A172 (cell line): ENCODE results near the gene TMEM121. TPM values are rescaled to one million over a fixed set of nuclear protein-coding genes. Genes with fewer than 3 reads are reported as not detected.

Experiments used
- DNase-seq: peaks from one replicate; pipeline ENCODE4 v3.0.0-alpha.2; 2015; ENCODE audit warnings: low spot score
- total RNA-seq: library from RNA; depleted of rRNA; stranded (reverse); fragments of >200 nt; shearing (Covaris generic); gene quantifications from 2 replicates; pipeline ENCODE4 v1.2.3, GENCODE V29; 2014

Gene TMEM121
- total RNA-seq, 1 experiment from 2014 or later = 9.2 TPM

DNA sequence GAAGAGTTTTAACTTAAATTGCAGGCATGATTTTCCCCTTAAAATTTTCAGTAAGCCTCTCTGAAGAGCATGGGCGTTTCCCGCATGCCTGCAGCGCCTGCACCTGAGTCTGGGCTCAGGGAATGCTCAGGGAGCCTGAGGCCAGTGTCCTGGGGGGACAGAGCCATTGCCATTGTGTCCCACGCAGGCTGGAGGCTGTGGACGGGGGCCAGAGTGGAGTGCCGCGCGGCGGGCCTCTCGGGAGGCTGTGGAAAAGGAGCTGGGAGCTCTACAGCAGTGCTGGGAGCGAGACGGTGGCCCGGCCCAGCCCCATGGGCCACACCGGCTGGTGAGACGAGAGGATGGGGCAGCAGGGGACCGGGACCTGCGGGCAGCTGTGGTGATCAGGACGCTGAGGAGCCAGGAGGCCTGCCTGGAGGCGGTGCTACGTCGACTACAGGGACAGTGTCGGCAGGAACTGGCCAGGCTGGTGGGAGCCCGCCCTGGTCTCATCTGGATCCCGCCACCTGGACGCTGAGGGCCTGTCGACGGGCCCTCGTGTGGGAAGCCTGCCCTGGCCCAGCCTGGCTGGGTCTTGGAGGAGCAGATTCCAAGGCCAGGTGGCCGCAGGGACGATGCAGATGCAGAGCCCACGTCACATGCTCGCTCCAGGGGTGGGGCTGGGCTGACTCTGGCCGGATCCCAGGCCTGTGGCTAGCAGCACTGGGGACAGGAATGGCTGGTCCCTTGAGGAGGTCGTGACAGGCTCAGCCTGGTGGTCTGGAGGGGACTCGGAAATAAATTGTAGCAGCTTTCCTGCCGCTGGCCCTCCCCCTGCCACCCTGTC, 27.7 kb upstream of the TMEM121 start:
- no peak for DNase-seq

- DNase-seq = no peak
Measured at GRCh38 chr14:105499256-105500035, 26.9 kb upstream of the TMEM121 start.

GRCh38 chr14:105500036-105500725, 26.2 kb upstream of the TMEM121 start:
- no peak for DNase-seq

DNA sequence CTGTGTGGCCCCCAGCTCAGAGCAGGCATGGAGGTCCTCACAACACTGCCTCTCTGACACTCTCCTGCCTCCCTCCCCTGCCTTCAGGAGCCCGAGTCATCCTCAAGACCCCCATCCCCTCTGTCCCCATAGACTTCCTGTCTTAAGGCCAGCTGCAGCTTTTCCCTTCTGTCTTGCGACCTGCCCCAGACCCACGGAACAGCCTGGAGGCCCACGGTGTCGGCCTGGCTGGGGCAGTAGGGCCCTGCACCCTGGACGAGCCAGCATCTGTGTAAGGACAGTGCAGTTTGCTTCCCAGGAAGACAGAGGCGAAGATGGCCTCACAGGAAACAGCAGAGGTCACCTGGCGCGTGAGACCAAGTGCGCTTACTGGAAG, 25.7 kb upstream of the TMEM121 start:
- DNase-seq = no peak

DNA sequence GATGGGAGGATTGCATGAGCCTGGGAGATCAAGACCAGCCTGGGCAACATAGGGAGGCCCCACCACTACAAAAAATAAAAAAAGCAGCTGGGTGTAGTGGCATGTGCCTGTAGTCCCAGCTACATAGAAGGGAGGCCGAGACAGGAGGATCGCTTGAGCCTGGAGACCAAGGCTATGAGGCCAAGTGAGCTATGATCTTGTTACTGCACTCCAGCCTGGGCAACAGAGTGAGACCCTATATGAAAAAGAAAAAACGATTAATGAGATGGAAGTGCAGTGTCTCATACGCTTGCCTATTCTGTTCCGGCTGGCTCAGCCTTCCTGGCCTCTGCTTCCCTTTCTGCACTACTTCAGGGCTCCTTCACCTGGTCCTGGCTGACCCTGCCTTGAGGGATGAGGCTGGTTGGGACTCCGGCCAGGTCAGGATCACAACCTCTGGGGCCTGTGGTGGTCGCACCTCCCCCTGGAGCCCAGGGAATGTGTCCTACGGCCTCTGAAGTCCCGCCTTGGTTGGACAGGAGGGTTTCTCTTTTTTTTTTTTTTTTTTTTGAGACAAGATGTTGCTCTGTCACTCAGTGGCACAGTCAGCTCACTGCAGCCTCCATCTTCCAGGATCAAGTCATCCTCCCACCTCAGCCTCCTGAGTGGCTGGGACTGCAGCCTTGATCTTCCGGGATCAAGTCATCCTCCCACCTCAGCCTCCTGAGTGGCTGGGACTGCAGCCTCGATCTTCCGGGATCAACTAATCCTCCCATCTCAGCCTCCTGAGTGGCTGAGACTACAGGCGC, 24.7 kb upstream of the TMEM121 start:
- DNase-seq = no peak

- DNase-seq = no peak
Measured at GRCh38 chr14:105502446-105503295, 23.7 kb upstream of the TMEM121 start.

DNA sequence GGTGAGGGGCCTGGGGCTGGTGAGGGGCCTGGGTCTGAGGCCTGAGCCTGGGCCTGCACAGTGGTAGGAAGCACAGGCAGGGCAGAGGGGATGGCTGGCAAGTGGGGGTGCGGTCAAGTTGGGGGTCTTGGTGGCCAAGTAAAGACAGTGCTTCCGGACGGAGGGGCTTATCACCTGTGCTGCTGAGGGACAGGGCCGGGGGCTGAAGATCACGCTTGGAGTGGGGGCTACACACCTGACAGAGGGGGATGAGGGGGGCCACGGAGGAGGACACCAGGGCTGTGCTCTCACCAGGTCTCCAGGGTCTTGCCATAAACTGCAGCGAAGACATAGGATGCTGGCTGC, 23.1 kb upstream of the TMEM121 start:
- no peak for DNase-seq

- DNase-seq = no peak
Measured at GRCh38 chr14:105503935-105504692, 22.3 kb upstream of the TMEM121 start.

DNA sequence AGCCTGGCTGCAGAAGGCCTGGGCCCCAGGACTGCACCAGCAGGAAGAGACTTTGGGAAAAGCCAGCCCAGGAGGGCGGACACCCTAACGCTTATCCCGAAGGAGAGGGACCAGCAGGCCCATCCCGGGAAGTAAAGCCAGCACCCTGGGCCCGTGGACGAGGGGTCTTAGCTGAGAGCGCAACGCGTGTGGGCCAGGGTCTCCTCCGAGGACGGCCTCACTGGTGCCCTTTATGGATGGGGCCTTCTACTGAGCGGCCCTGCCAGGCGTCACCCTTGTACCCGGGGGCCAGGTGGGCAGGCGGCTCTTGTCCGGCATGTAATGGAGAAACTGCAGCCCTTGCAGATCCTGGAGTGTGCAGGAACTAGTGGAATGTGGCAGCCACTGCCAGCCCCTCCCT, 21.3 kb upstream of the TMEM121 start:
- no peak for DNase-seq

- DNase-seq = no peak
Measured at GRCh38 chr14:105507247-105507646, 19.1 kb upstream of the TMEM121 start.

DNA sequence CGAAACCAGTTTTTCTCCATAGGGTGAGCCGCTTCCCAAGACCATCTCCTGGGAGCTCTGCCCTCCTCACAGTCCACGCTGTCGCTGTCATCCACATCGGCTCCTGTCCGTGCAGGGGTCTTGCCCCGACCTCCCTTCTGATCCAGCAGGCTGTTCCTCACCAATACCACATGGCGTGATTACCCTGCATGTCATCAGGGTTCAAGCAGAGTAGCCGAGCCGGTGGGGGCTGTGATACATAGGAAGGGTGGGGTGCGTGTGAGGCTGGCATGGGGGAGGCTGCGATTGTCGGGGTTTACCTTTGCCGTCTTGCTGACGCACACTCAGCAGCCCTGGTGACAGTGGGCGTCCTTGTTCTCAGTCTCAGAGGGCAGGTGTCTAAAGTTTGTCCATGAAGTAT, 18.3 kb upstream of the TMEM121 start:
- no peak for DNase-seq

GRCh38 chr14:105508601-105509000, 17.8 kb upstream of the TMEM121 start:
- DNase-seq = no peak

- DNase-seq = no peak
Measured at GRCh38 chr14:105517096-105517495, 9.3 kb upstream of the TMEM121 start.

GRCh38 chr14:105519946-105520698, 6.3 kb upstream of the TMEM121 start:
- DNase-seq = no peak

- DNase-seq = no peak
Measured at GRCh38 chr14:105525326-105525725, 1.1 kb upstream of the TMEM121 start.

- no peak for DNase-seq
Measured at GRCh38 chr14:105526776-105527380, 495 bp downstream of the TMEM121 start.

- DNase-seq = no peak
Measured at GRCh38 chr14:105527381-105527825, 1.0 kb downstream of the TMEM121 start.

- DNase-seq = no peak
Measured at GRCh38 chr14:105527826-105528585, 1.6 kb downstream of the TMEM121 start.
